ENCODE measurements around the gene HDAC5.
"Not testable (repeated sequence)": the region's sequence is repeated elsewhere in the genome, so short reads cannot be mapped to it uniquely, and the experiment has no call there.

GRCh38 chr17:44143921-44144320, 20.5 kb upstream of the HDAC5 start:
- not testable (repeated sequence) for TF ChIP-seq CTCF, POLR2A (IDR thresholded peaks at IDR 0.05)

All from adrenal gland (tissue), 5 donors.